ENCODE measurements around the gene SDCBP2. TPM values are rescaled to one million over a fixed set of nuclear protein-coding genes. Genes with fewer than 3 reads are reported as not detected.

SDCBP2 gene
- total RNA-seq, 6 experiments from 2014 or later, result 2.0 to 43.3 (median 16.6) TPM

DNA sequence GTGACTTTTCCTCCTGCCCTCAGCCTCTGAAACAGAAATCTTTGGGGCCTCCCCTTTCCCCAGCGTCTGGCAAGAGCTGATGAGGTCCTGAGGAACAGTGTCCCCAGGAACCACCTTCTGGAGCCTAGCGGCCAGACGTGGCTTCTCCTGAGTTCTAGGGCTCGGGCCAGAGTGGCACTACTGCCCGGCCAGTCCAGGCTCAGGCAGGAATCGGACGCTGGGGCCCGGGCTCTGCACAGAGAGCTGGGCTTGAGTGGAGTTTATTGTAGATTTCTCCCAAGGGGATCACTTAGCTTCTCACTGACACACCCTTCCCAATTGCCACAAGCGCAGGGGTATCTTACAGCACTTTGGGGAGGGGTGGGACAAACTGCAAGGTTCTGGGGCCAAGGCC is 20.2 kb downstream of the SDCBP2 start:
- ATAC-seq, result no peak
- H3K27ac ChIP-seq, result no peak overlapping the region
- H3K27me3 ChIP-seq, result no peaks in the 10 kb centered on the region
- H3K4me1 ChIP-seq, result peaks cover 0 to 4% (median 2%) of the 10 kb centered on the region in 4 donors
- no peaks in the 10 kb centered on the region for H3K9me3 ChIP-seq
- no peaks in the 10 kb centered on the region for H3K36me3 ChIP-seq
- intact Hi-C loops (cut with DNase I), result no loop called here
- no peak overlapping the region for H3K4me3 ChIP-seq
- TF ChIP-seq POLR2A (IDR thresholded peaks at IDR 0.05), result no peak
- TF ChIP-seq CTCF (IDR thresholded peaks at IDR 0.05), result no peak
- 97% methylated on average over 5 of the region's 9 CpGs for WGBS (ENCODE audit: insufficient coverage, low coverage, low lambda C conversion rate, missing lambda C conversion rate)
- DNase-seq, result no peak

DNA sequence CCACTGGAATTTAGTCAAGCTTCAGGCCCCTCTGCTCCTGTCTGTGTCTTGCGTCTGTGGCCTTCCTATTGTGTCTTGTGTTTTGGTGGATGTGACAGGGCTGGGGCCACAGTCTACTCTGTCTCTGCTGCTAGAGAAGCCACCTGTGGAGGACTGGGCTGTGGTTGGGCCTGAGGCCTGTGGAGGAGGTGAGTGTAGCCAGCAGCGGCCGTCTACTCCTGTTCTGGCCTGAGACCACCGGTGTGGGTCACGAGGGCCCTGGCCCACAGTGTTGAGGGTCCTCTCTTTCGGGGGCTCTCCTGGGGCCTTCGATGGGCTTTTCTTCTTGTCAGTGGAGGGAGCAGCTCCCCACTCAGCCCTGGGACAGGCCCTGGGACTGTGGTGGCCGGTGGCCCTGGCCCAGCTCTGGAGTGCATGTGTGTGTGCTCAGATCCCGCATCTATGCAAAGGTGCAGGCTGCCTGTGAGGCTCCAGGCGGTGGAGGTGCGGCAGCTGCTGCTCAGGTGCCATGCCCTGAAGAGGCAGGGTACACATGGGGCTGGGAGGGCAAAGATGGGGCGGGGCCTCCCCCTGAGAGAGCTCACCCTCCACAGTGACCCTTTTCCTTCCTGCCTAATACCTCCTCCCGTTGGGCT is 20.8 kb downstream of the SDCBP2 start:
- intact Hi-C loops (cut with DNase I), result no loop called here
- no peak overlapping the region for H3K27ac ChIP-seq
- H3K27me3 ChIP-seq, result no peaks in the 10 kb centered on the region
- H3K4me3 ChIP-seq, result no peak overlapping the region
- H3K9me3 ChIP-seq, result no peaks in the 10 kb centered on the region
- no peaks in the 10 kb centered on the region for H3K4me1 ChIP-seq
- no peaks in the 10 kb centered on the region for H3K36me3 ChIP-seq
- no peak for ATAC-seq
- TF ChIP-seq POLR2A (IDR thresholded peaks at IDR 0.05) (no peak), CTCF (IDR thresholded peaks at IDR 0.05) (no peak)
- no peak for DNase-seq
- WGBS (ENCODE audit: insufficient coverage, low coverage, low lambda C conversion rate, missing lambda C conversion rate), result 83% methylated on average over 2 of the region's 13 CpGs

GRCh38 chr20:1307571-1307971 is 21.4 kb downstream of the SDCBP2 start:
- Histone ChIP-seq H3K4me1 (no peaks in the 10 kb centered on the region), H3K27ac (no peak overlapping the region), H3K36me3 (no peaks in the 10 kb centered on the region), H3K9me3 (no peaks in the 10 kb centered on the region), H3K27me3 (no peaks in the 10 kb centered on the region), H3K4me3 (no peak overlapping the region)
- intact Hi-C loops (cut with DNase I), result no loop called here
- no peak for ATAC-seq
- no CpG with 5 or more reads among the region's 13 CpGs for WGBS (ENCODE audit: insufficient coverage, low coverage, low lambda C conversion rate, missing lambda C conversion rate)
- TF ChIP-seq CTCF (IDR thresholded peaks at IDR 0.05) (no peak), POLR2A (IDR thresholded peaks at IDR 0.05) (no peak)
- no peak for DNase-seq

- H3K27me3 ChIP-seq, result no peaks in the 10 kb centered on the region
- H3K27ac ChIP-seq, result no peak overlapping the region
- intact Hi-C loops (cut with DNase I), result no loop called here
- no peaks in the 10 kb centered on the region for H3K9me3 ChIP-seq
- ATAC-seq, result no peak
- H3K36me3 ChIP-seq, result no peaks in the 10 kb centered on the region
- TF ChIP-seq POLR2A (IDR thresholded peaks at IDR 0.05) (no peak), CTCF (IDR thresholded peaks at IDR 0.05) (no peak)
- H3K4me3 ChIP-seq, result no peak overlapping the region
- DNase-seq, result no peak
- WGBS (ENCODE audit: insufficient coverage, low coverage, low lambda C conversion rate, missing lambda C conversion rate), result 89% methylated on average over 3 of the region's 10 CpGs
- no peaks in the 10 kb centered on the region for H3K4me1 ChIP-seq
Measured at GRCh38 chr20:1307171-1307570, 21.8 kb downstream of the SDCBP2 start.
